ENCODE results near the gene ZC3H8.

The ZC3H8 gene

GRCh38 chr2:112182581-112183034, 72.2 kb downstream of the ZC3H8 start:
- TF ChIP-seq CTCF (IDR thresholded peaks at IDR 0.05; ENCODE audit: control insufficient read depth, insufficient read depth, low read depth, low read length, missing control alignments), result no peak
- no peak for DNase-seq (ENCODE audit: low read depth)
- H3K4me3 ChIP-seq (ENCODE audit: control insufficient read depth, low read depth, low read length), result no peak overlapping the region

GRCh38 chr2:112181571-112182290, 73.1 kb downstream of the ZC3H8 start:
- no peak for TF ChIP-seq CTCF (IDR thresholded peaks at IDR 0.05; ENCODE audit: control insufficient read depth, insufficient read depth, low read depth, low read length, missing control alignments)
- no peak overlapping the region for H3K4me3 ChIP-seq (ENCODE audit: control insufficient read depth, low read depth, low read length)
- DNase-seq (ENCODE audit: low read depth), result no peak

- no peak for DNase-seq (ENCODE audit: low read depth)
- no peak overlapping the region for H3K4me3 ChIP-seq (ENCODE audit: control insufficient read depth, low read depth, low read length)
- no peak for TF ChIP-seq CTCF (IDR thresholded peaks at IDR 0.05; ENCODE audit: control insufficient read depth, insufficient read depth, low read depth, low read length, missing control alignments)
Observed at GRCh38 chr2:112175958-112176573, 78.8 kb downstream of the ZC3H8 start.

- no peak for TF ChIP-seq CTCF (IDR thresholded peaks at IDR 0.05; ENCODE audit: control insufficient read depth, insufficient read depth, low read depth, low read length, missing control alignments)
- no peak for DNase-seq (ENCODE audit: low read depth)
- no peak overlapping the region for H3K4me3 ChIP-seq (ENCODE audit: control insufficient read depth, low read depth, low read length)
Observed at GRCh38 chr2:112175333-112175732, 79.5 kb downstream of the ZC3H8 start.

- no peak for TF ChIP-seq CTCF (IDR thresholded peaks at IDR 0.05; ENCODE audit: control insufficient read depth, insufficient read depth, low read depth, low read length, missing control alignments)
- no peak overlapping the region for H3K4me3 ChIP-seq (ENCODE audit: control insufficient read depth, low read depth, low read length)
- DNase-seq (ENCODE audit: low read depth), result no peak
Observed at GRCh38 chr2:112174383-112174782, 80.5 kb downstream of the ZC3H8 start.

GRCh38 chr2:112173646-112174319, 81.1 kb downstream of the ZC3H8 start:
- no peak overlapping the region for H3K4me3 ChIP-seq (ENCODE audit: control insufficient read depth, low read depth, low read length)
- DNase-seq (ENCODE audit: low read depth), result no peak
- TF ChIP-seq CTCF (IDR thresholded peaks at IDR 0.05; ENCODE audit: control insufficient read depth, insufficient read depth, low read depth, low read length, missing control alignments), result no peak

Measured in AG09309 (cell line).